Hypothalamus (tissue), 51 donors: ENCODE measurements around the gene HUNK.
A peak's percentile ranks its signal among the peaks of the same experiment; 100 is the strongest.
"Not testable (repeated sequence)": the region's sequence is repeated elsewhere in the genome, so short reads cannot be mapped to it uniquely, and the experiment has no call there.

Experiments used
- DNase-seq, 51 donors: peaks; one replicate each; lab custom pipeline; 2025; lab: John Stamatoyannopoulos, UW

Gene HUNK

DNA sequence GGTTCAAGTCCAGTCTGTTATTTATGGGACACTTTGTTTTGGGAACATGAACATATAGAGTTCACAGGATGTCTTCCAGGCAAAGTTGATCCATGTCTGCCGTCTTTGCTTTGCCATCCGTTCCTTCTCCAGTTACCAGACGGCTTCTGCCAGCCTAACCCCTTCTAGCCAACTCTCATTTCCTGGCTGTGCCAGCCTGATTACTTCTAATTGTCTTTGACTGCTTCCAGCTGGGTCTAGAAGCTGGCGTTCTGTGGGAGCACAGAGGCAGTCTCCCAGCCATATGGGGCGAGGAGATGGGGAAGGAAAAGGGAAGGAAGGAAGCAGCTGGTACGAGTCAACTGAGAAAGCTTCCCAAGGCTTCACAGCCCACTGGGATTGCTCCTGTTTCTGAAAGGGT lies 3.1 kb upstream of the HUNK start:
- no peak for DNase-seq

DNA sequence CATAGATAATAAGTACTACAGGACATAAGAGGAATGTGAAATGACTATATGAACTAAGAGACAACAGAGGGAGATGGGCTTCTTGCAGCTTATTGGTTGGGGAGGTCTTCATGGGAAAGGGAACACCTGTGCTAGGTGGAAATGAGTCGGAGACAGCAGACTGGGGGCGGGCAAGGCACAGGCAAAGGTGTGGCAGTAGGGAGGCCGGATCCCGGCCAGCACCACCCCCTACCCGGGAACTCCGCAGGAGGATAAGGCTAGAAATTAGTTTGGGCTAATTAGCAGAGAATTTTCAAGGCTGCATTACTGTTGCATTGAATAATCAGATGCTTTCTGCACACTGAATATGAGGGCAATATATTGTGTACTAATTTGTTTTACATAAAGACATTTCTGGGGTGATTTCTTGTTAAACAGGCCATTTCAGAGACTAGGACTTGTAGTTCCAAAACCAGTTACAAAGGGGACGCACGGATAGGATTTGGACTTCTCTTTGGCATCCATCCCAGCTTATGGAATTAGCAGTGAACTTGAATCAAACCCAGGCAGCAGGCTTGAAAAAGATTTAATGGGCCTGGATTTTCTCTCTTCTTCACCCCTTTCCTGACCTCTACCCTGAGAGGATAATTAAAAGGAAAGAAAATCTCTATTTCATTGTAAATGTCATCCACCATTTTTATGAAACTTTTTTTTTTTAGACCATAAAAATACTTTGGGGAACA lies 2.2 kb upstream of the HUNK start:
- peak in 2 of 51 donors; percentile 22 to 23 for DNase-seq

DNA sequence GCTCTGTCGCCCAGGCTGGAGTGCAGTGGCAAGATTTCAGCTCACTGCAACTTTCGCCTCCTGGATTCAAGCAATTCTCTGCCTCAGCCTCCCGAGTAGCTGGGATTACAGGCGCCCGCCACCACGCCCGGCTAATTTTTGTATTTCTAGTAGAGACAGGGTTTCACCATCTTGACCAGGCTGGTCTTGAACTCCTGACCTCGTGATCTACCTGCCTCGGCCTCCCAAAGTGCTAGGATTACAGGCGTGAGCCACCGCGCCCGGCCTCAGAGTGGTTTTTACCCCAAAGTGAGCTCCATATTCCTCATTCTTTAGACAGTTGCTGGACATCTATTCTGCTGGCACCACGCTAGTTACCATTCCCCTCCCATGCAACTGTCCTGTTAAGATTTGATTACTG lies 1.4 kb upstream of the HUNK start:
- DNase-seq: not testable (repeated sequence)

DNA sequence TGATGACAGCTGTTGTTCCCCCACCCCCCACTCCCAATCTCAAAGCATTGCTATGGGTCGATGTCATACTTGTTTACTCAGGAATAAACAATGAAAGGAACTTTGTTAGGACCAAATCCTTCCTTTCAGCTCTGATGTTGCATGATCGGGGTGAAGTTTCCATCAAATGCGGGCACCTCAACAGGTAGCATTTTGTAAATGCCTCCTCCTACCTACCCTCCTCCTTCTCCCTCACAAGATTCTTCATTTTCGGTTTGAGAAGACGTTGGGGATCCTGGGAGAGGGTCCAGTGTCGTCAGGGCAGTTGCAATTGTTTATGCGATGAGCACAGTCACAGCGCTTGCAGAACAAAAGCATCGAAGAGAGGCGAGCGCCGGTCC lies 758 bp upstream of the HUNK start:
- no peak for DNase-seq

DNA sequence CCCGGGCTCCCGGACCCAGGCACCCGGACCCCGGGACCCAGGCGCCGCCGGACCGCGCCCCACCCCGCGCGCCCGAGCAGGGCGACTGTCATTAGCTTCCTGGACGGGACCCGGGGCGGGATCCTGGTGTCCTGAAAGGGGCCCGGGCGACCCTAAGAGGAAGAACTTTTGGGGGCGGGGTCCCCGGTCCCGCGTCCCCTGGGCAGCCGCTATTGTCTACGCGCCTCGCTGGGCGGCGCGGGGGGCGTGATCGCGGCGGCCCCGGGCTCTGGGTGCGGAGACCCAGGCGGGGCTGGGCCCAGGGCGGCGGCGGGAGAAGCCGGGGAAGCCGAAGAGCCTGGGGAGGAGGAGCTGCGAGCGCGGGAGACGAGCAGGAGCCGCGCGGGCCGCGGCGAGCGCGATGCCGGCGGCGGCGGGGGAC lies 465 bp downstream of the HUNK start:
- DNase-seq: no peak

DNA sequence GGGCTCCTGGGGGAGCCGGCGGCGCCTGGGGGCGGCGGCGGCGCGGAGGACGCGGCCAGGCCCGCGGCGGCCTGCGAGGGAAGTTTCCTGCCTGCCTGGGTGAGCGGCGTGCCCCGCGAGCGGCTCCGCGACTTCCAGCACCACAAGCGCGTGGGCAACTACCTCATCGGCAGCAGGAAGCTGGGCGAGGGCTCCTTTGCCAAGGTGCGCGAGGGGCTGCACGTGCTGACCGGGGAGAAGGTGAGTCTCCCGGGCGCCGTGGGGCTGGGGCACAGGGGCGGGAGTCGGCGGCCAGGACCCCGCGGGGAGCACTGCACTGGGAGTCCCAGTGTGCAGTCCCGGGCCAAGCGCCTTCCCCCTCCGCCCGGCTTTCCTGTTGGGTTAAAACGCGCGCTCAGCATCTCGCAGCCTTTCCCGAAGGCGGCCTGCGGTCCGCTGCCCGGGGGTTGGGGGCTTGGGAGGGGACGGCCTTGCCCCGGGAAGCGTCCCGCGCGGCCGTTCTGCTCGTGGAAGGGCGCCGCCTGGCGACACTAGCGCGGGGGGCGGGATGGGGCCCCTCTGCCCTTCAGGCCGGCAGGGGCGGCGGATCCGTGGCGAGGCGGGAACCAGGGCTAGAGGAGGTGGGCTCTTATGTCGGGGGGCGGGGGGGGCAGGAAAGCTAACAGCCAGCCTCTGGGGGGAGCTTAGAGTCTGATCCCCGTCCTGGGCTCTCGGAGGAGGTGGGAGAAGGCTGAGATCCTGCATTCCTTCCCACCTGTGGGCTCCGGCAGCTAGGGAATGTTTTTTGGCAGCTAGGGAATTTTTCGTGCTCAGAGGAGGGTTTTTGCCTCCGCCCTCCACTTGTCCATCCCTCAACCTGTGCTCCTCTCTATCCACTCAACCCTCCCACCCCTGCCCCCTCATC lies 1.1 kb downstream of the HUNK start:
- peak in 11 of 51 donors; percentile 7 to 57 (median 29) for DNase-seq

DNA sequence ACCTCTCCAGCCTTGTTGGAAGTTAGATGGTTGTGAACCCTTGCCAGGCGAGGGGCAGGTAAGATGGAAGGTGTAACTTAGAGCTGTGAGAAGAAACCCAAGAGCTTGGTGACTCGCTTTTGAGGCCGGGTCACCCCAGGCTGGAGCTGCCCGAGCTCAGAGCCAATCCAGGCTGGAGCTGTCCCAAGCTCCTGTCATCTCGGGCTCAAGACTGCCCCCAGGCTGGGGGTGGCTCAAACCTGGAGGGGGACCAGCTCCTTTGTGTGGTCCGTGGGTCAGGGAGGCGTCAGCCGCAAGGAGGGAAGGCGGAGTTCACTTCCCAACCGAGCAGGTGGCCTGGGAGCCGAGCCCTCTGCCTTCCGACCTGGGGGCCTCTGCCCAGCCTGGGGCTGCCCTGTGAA lies 2.0 kb downstream of the HUNK start:
- DNase-seq: peak in 2 of 51 donors; percentile 15 to 16

DNA sequence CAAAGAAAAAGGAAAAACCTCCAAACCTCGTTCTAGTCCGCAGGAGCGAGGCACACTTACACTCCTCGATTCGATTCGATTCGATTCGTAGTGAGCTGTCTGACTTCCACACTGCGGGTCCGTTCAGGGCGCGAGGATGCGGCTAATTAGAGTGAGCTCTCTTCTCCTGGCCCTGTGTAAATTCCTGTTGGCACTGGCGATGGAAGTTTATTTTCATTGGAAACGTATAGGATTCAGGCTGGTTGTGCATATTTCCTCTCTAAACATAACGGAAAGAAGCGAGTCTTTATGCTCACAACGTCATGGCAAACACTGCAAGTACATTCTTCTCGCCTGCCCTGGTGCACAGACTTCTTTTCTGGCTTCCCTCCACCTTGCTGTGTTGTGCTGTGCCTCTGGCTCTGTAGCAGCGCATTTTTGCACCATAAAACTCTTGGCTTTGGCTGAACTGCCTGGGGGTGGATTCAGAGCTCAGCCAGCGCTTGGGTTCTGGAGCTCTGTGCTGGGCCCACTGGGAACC lies 2.7 kb downstream of the HUNK start:
- DNase-seq: peak in 1 of 51 donors; percentile 32

DNA sequence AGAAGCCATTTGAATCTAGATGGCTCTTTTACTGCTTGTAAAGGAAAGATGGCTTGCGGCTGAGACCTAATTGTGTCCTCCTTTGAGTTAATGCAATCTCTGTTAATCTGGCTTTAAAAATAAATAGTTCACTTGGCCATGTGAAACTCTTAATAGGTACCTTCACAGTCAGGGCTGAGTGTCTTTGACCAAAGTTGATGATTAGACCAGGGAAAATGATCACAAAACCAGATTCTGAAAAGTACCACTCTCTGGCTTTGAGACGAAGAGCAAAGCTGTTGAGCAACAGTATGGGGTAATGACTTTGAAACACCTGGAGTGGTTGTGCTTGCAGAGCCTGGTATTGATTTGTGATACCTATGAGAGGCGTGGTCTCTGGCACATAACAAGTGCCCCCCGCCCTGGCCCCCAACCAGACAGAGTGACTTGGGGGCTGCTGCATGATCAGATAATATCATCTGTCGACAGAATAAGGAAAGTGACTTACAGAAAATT lies 4.7 kb downstream of the HUNK start:
- no peak for DNase-seq

DNA sequence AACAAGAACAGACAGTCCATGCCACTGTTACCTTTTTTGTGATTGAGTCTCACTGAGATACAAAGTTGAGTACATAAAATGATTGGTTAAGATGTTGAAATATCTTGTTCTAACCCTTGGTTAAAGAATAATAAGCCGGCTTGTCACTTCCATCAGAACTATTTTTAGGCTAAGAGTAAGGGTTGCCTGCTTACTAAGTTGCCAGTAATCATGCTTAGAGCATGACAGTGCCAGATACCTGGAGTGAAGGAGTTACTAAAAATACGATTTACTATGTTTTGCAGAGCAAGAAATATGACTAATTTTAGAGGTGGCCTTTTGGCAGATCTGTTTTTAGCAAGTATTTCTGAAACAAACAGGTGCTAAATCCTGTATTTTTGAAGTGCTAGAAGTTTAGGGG lies 6.0 kb downstream of the HUNK start:
- no peak for DNase-seq

DNA sequence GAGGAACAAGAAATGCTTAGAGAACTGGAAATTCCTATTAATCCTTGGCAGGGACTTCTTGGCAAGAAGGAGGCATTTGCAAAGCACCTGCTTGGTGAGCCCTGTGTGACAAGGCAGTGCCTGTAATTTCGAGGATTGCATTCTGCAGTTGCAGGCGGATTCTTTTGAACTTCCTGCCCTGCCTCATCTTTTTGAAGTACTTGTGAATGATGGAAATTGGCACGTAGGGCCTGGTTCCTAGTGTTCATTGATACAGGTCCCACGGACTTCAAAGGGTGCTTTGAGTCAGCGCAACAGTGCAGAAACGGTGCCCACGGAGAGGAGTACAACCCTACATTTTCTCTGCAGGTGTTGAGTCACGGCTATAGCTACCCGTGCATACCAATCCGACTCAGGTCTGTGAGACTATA lies 6.4 kb downstream of the HUNK start:
- DNase-seq: peak in 1 of 51 donors; percentile 45

DNA sequence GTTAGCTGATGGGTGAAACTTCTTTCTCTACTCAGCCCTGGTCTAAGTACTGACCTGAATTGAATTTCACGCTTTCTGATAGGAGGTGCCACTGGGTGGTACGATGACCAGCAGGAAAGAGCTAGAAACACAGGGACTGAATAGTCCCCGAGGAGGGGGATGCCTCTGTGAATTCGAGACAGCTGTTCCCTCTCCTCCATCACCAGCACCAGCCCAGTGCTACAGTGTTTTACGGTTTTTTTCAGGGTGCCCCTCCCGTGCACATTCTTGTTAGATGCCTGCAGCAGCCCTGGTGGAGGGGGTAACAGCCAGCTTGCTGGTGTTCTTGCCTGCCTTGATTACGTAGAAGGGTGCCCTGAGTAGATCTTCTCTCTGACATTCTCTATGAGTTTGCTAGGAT lies 7.1 kb downstream of the HUNK start:
- no peak for DNase-seq

DNA sequence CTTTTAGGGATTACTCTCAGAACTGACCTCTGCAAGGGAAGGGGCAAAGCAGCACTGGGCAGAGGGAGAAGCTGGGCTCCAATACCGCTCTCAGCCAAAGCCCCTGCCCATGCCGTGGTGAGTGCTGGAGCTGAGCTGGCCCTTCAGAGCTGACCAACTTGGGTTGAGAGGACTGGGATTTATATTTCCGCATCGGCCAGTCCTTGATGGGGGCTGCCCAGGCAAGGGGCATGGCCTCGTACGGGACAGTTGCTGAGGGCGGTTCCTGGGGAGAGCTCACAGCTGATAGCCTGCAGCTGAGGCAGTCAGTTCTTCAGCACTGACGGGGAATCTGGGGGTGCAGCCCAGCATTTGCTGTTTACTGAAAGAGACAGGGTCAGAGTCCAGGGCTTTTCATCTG lies 8.0 kb downstream of the HUNK start:
- DNase-seq: no peak

DNA sequence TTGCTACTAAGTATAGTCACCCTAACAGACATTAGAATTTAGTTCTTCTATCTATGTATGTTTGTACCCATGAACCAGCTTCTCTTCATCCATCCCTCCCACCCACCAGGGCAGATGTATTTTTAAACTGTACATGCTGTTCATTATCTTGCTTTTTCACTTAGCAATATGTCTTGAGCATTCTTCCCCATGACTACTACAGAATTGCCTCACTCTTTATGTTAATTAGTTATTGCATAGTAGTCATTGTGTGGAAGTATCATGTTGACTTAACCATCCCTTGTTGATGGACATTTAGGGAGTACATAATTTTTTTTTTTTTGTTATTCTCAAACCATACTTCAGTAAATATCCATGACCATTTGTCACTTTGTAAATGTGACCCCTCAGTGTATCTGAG lies 9.9 kb downstream of the HUNK start:
- no peak for DNase-seq

DNA sequence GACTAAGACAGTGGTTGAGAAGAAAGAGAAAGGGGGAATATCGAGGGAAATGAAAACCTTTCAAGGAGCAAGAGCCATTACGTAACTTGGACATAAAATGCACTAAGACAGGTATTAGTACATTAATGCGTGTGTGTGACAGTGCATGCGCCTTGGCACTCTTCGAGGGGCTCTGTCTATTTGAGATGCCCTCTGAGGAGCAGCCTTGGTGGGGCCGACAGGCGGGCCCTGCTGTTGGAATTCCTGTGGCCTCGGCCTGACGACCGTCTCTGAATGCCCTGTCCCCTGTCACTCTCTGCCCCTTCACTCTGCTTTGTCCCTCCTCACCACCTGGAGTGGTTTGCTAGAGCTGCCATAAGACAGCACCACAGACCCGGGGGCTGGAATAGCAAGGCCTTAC lies 12.3 kb downstream of the HUNK start:
- DNase-seq: no peak

DNA sequence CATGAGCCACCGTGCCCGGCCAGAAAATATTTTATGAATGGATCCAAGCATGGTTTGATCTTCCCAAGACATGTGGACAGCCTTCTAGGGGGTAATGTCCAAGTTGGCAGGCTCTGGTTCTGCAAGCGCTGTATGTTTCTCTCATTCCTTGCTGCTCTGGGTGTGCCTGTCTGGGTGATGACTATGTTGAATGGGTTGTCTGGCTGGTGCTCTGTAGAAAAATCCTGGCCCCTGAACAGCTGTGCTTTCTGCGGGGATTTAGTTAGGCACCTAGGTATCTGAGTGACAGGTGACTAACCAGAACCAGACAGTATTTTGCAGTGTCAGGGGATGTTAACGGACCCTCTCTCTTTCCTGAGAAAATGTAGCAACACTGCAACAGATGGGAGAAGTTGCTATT lies 14.1 kb downstream of the HUNK start:
- DNase-seq: no peak

DNA sequence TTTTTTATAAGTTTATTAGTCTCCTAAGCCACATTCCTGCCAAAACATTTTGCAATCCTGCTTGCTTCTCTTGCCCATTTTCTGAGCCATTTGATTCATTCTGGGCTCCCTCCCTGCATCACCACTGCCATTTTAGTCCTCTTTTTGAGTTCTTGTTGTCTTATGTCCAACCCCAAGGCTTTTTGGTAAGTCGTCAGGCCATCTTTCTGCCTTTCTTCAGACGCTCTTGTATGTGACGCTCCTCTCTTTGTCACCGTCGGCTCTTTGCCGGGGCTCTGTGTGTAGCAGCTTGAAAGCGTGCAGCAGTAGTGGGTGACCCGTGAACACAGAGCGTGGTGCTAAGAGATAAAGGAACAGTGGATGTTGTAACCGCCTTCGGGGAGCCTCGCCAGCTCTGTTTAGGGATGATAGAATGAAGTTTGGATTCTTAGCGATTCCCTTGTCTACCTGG lies 14.6 kb downstream of the HUNK start:
- DNase-seq: peak in 1 of 51 donors; percentile 48

DNA sequence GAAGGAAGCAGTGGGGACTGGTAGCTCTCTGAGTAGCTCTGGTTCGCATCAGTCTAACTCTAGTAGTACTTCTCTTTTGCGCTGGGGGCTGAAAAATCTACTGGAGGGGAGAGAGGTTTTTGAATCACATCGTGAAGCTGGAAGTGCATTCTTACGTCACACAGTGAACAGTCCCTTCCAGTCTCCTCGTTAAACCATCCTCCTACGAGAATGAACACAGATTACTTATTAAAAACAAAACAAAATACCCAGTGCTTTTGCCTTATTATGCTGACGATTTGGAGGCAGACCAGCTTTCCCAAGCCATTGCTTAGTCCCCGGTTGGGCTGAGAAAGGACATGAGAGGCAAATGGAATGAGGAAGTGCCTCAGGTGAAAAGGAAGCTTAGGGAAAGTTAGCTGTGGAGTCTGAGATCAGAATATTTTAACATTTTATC lies 16.1 kb downstream of the HUNK start:
- no peak for DNase-seq

DNA sequence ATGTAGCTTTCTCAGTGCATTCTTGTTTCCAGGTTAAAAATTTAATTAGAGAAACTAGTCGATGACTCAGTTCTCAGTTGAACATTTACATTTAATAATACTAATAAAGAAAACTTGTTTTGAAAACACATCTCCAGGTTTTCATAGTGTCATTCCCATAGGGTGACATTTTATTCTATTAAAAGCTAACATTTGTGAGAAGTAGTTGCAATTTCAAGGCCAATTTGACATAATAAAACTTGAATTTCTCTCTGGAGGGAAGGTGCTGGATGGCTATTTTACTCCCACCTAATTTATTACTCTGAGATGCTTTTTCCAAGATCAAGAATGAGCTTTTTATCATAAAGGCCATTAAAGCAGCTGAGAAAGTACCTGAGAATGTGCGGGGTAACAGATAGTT lies 16.6 kb downstream of the HUNK start:
- DNase-seq: no peak

DNA sequence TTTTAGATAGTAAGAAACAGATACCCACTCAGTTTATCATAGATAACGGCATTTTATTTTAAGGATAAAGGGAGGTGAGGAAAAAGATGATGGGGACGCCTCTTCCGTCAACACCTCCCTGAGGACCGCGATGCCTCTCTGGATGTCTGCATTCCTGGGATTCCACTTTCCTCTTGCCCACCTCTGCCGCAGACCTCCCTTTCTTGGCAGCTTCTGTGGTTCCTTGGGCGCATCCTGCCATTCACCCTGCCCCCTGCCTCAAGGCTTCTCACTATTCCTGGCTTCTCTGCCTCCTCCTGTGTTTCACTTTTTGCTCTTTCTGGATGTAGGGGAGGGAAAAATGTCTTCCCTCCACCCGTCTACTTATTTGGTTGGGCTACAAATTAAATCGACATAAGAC lies 19.9 kb downstream of the HUNK start:
- DNase-seq: no peak

DNA sequence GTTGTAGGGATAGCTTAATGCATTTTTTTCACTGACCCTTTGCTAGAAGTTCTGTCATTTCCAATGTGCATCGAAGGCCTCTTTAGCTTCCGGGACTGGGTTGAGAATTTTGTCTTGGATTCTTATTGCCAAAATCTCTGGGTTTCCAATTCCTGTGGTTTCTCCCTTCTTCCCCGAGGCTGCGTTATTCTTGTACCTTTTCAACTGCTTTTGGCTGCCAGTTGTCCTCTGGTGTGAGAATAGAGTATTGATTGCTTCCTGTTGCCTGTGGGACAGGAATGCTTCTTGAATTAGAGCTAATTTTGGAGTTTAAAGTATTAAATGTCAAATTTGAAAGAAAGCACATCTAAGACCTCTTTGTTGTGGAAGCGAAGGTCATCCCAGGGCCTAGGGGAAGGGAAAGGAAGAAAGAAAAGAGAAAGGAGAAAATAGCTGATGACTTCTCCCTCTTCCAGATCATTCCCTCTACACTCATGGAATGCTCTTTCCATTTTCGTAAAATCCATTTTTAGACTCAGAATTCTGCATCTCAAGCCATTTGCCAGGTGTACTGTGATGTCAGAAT lies 21.1 kb downstream of the HUNK start:
- no peak for DNase-seq
